Neural progenitor cell (in vitro differentiated cells): Measurements from ENCODE around the gene NHLRC3. TPM values are rescaled to one million over a fixed set of nuclear protein-coding genes. Genes with fewer than 3 reads are reported as not detected.
A peak's percentile ranks its signal among the peaks of the same experiment; 100 is the strongest.
"Not testable (repeated sequence)": the region's sequence is repeated elsewhere in the genome, so short reads cannot be mapped to it uniquely, and the experiment has no call there.

ENCODE experiments used
- DNase-seq: peaks from one replicate; pipeline ENCODE4 v3.0.0-alpha.2; 2016; ENCODE audit warnings: low spot score
- H2AFZ ChIP-seq: fragments of 200-600 bp; sonication (generic); replicated peaks from 2 replicates; pipeline ENCODE4 v1.6.1; 2016; ENCODE audit warnings: antibody characterized with exemption
- H3F3A ChIP-seq: fragments of 200-600 bp; sonication (generic); 2 replicates; pipeline ENCODE4 v1.6.1; 2016; ENCODE audit warnings: antibody characterized with exemption, low read depth
- H3K27ac ChIP-seq: fragments of 200-600 bp; sonication (generic); 2 replicates; pipeline ENCODE4 v1.5.1; 2016; ENCODE audit warnings: mild to moderate bottlenecking
- H3K27me3 ChIP-seq: fragments of 200-600 bp; sonication (generic); 2 replicates; pipeline ENCODE4 v1.6.1; 2016; ENCODE audit warnings: mild to moderate bottlenecking, moderate library complexity
- H3K36me3 ChIP-seq: fragments of 200-600 bp; sonication (generic); 2 replicates; pipeline ENCODE4 v1.5.1; 2016
- H3K4me1 ChIP-seq: fragments of 200-600 bp; sonication (generic); 2 replicates; pipeline ENCODE4 v1.6.1; 2016; ENCODE audit warnings: mixed run types
- H3K4me2 ChIP-seq: fragments of 200-600 bp; sonication (generic); 2 replicates; pipeline ENCODE4 v1.6.1; 2016
- H3K4me3 ChIP-seq: fragments of 200-600 bp; sonication (generic); 2 replicates; pipeline ENCODE4 v1.5.1; 2016
- H3K79me2 ChIP-seq: fragments of 200-600 bp; sonication (generic); 2 replicates; pipeline ENCODE4 v1.6.1; 2016; ENCODE audit warnings: low read depth
- H3K9ac ChIP-seq: fragments of 200-600 bp; sonication (generic); 2 replicates; pipeline ENCODE4 v1.6.1; 2016
- H3K9me3 ChIP-seq: fragments of 200-600 bp; sonication (generic); 2 replicates; pipeline ENCODE4 v1.5.1; 2016; ENCODE audit warnings: low read depth
- H4K20me1 ChIP-seq: fragments of 200-600 bp; sonication (generic); 2 replicates; pipeline ENCODE4 v1.6.1; 2016; ENCODE audit warnings: low read depth
- H3K27ac Mint-ChIP-seq: 3 replicates; pipeline ENCODE4 v1.8.0; 2021; ENCODE audit warnings: mixed read lengths
- H3K27me3 Mint-ChIP-seq: 2 replicates; pipeline ENCODE4 v1.8.0; 2022; ENCODE audit warnings: low read depth, mild to moderate bottlenecking, inconsistent platforms, moderate library complexity, mixed read lengths; ENCODE audit not compliant: insufficient read depth
- H3K36me3 Mint-ChIP-seq: 3 replicates; pipeline ENCODE4 v1.8.0; 2021; ENCODE audit warnings: mixed read lengths
- H3K4me1 Mint-ChIP-seq: 3 replicates; pipeline ENCODE4 v1.8.0; 2021; ENCODE audit warnings: mixed read lengths
- H3K4me3 Mint-ChIP-seq: 3 replicates; pipeline ENCODE4 v1.8.0; 2021; ENCODE audit warnings: mild to moderate bottlenecking, moderate library complexity, mixed read lengths
- H3K9me3 Mint-ChIP-seq: 3 replicates; pipeline ENCODE4 v1.8.0; 2020; ENCODE audit warnings: mixed read lengths
- EZH2 ChIP-seq: fragments of 200-600 bp; sonication (generic); IDR thresholded peaks from 2 replicates; pipeline ENCODE4 v1.6.1; 2017; ENCODE audit warnings: antibody characterized with exemption, mild to moderate bottlenecking, moderate library complexity
- EZH2phosphoT487 ChIP-seq: fragments of 200-600 bp; sonication (generic); IDR thresholded peaks from 2 replicates; pipeline ENCODE4 v1.6.1; 2017; ENCODE audit warnings: antibody characterized with exemption
- total RNA-seq: library from RNA; depleted of rRNA; stranded (reverse); fragments of >200 nt; gene quantifications from 2 replicates; pipeline ENCODE4 v1.2.3, GENCODE V29; 2015; ENCODE audit warnings: low replicate concordance
- TF ChIP-seq, protein P1 (sequence below): fragments of 200-600 bp; sonication (generic); IDR thresholded peaks from 2 replicates; pipeline ENCODE4 v1.5.1; 2017; ENCODE audit warnings: antibody characterized with exemption, mild to moderate bottlenecking

NHLRC3 gene
- total RNA-seq, 1 donor from 2014 or later: 42.5 TPM

- Histone ChIP-seq H3F3A (no peaks in the 10 kb centered on the region), H3K4me2 (no peak overlapping the region), H3K4me1 (no peaks in the 10 kb centered on the region), H3K9me3 (no peaks in the 10 kb centered on the region), H2AFZ (peak overlapping the region; percentile 3), H3K79me2 (no peaks in the 10 kb centered on the region), H3K4me3 (no peak overlapping the region), H3K36me3 (no peaks in the 10 kb centered on the region), H3K27me3 (no peaks in the 10 kb centered on the region), H4K20me1 (no peaks in the 10 kb centered on the region), H3K27ac (no peak overlapping the region), H3K9ac (no peak overlapping the region)
- H3K9me3 Mint-ChIP-seq: no peaks in the 10 kb centered on the region
- no peaks in the 10 kb centered on the region for H3K27me3 Mint-ChIP-seq
- DNase-seq: no peak
- H3K4me1 Mint-ChIP-seq: no peaks in the 10 kb centered on the region
- H3K36me3 Mint-ChIP-seq: no peaks in the 10 kb centered on the region
- TF ChIP-seq EZH2phosphoT487 (no peak), EZH2 (no peak)
- TF ChIP-seq, protein P1, sequence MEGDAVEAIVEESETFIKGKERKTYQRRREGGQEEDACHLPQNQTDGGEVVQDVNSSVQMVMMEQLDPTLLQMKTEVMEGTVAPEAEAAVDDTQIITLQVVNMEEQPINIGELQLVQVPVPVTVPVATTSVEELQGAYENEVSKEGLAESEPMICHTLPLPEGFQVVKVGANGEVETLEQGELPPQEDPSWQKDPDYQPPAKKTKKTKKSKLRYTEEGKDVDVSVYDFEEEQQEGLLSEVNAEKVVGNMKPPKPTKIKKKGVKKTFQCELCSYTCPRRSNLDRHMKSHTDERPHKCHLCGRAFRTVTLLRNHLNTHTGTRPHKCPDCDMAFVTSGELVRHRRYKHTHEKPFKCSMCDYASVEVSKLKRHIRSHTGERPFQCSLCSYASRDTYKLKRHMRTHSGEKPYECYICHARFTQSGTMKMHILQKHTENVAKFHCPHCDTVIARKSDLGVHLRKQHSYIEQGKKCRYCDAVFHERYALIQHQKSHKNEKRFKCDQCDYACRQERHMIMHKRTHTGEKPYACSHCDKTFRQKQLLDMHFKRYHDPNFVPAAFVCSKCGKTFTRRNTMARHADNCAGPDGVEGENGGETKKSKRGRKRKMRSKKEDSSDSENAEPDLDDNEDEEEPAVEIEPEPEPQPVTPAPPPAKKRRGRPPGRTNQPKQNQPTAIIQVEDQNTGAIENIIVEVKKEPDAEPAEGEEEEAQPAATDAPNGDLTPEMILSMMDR: no peak
- no peak overlapping the region for H3K27ac Mint-ChIP-seq
- H3K4me3 Mint-ChIP-seq: no peak overlapping the region
Measured at GRCh38 chr13:38998739-38999138, 39.5 kb upstream of the NHLRC3 start.

- H3K27me3 Mint-ChIP-seq, H3K27ac Mint-ChIP-seq, DNase-seq, H3K9me3 ChIP-seq, H3F3A ChIP-seq, H3K4me1 Mint-ChIP-seq, H3K4me3 ChIP-seq, H3K9ac ChIP-seq, H3K9me3 Mint-ChIP-seq, H3K27ac ChIP-seq, H3K4me3 Mint-ChIP-seq, H3K27me3 ChIP-seq, H3K79me2 ChIP-seq, H4K20me1 ChIP-seq, H3K36me3 ChIP-seq, H3K4me1 ChIP-seq: not testable (repeated sequence)
- peak overlapping the region; percentile 50 for H2AFZ ChIP-seq
- peak overlapping the region; percentile 4 for H3K4me2 ChIP-seq
- H3K36me3 Mint-ChIP-seq: peaks cover 21% of the 10 kb centered on the region
Measured at GRCh38 chr13:39006371-39007111, 31.7 kb upstream of the NHLRC3 start.

GRCh38 chr13:39012608-39013007 lies 25.6 kb upstream of the NHLRC3 start:
- H3K27ac Mint-ChIP-seq: no peak overlapping the region
- H3K9me3 ChIP-seq: no peaks in the 10 kb centered on the region
- no peaks in the 10 kb centered on the region for H3K4me1 ChIP-seq
- no peaks in the 10 kb centered on the region for H3K27me3 Mint-ChIP-seq
- TF ChIP-seq EZH2phosphoT487 (no peak), EZH2 (no peak)
- TF ChIP-seq, protein P1: peak; percentile 62
- peaks cover under 1% of the 10 kb centered on the region for H4K20me1 ChIP-seq
- peaks cover 18% of the 10 kb centered on the region for H3K36me3 ChIP-seq
- no peak overlapping the region for H3K4me3 ChIP-seq
- no peak overlapping the region for H3K9ac ChIP-seq
- H3K27me3 ChIP-seq: no peaks in the 10 kb centered on the region
- H2AFZ ChIP-seq: no peak overlapping the region
- peaks cover 16% of the 10 kb centered on the region for H3F3A ChIP-seq
- DNase-seq: peak; percentile 52
- H3K4me3 Mint-ChIP-seq: no peak overlapping the region
- H3K9me3 Mint-ChIP-seq: no peaks in the 10 kb centered on the region
- no peak overlapping the region for H3K27ac ChIP-seq
- no peak overlapping the region for H3K4me2 ChIP-seq
- H3K4me1 Mint-ChIP-seq: no peaks in the 10 kb centered on the region
- H3K36me3 Mint-ChIP-seq: peaks cover 41% of the 10 kb centered on the region
- no peaks in the 10 kb centered on the region for H3K79me2 ChIP-seq

GRCh38 chr13:39013462-39013861 lies 24.8 kb upstream of the NHLRC3 start:
- no peaks in the 10 kb centered on the region for H3K9me3 ChIP-seq
- no peaks in the 10 kb centered on the region for H3K27me3 Mint-ChIP-seq
- no peaks in the 10 kb centered on the region for H3K9me3 Mint-ChIP-seq
- H4K20me1 ChIP-seq: peaks cover 6% of the 10 kb centered on the region
- no peak overlapping the region for H3K4me2 ChIP-seq
- peaks cover 18% of the 10 kb centered on the region for H3K36me3 ChIP-seq
- no peak overlapping the region for H3K4me3 ChIP-seq
- no peak for DNase-seq
- H3F3A ChIP-seq: peaks cover 22% of the 10 kb centered on the region
- no peak overlapping the region for H2AFZ ChIP-seq
- H3K36me3 Mint-ChIP-seq: peaks cover 35% of the 10 kb centered on the region
- H3K27ac ChIP-seq: no peak overlapping the region
- H3K27ac Mint-ChIP-seq: no peak overlapping the region
- no peaks in the 10 kb centered on the region for H3K27me3 ChIP-seq
- TF ChIP-seq EZH2: no peak
- TF ChIP-seq EZH2phosphoT487: no peak
- TF ChIP-seq, protein P1: no peak
- H3K79me2 ChIP-seq: no peaks in the 10 kb centered on the region
- H3K9ac ChIP-seq: no peak overlapping the region
- H3K4me1 Mint-ChIP-seq: no peaks in the 10 kb centered on the region
- H3K4me1 ChIP-seq: no peaks in the 10 kb centered on the region
- H3K4me3 Mint-ChIP-seq: no peak overlapping the region
